OCI-LY3 (cell line): ENCODE results near the gene PCNX2.
"Not testable (repeated sequence)": the region's sequence is repeated elsewhere in the genome, so short reads cannot be mapped to it uniquely, and the experiment has no call there.

Source experiments
- H2AFZ ChIP-seq: fragments of 200-600, 300-600 bp; shearing (Covaris generic); 2 replicates; pipeline ENCODE4 v1.6.0; 2014; ENCODE audit warnings: antibody characterized with exemption, low read depth, low read length
- H3K27ac ChIP-seq: fragments of 200-600, 300-600 bp; sonication (generic); 2 replicates; pipeline ENCODE4 v1.5.1; 2014; ENCODE audit warnings: mild to moderate bottlenecking, low read length, moderate library complexity, mixed read lengths
- H3K27me3 ChIP-seq: fragments of 200-600, 300-600 bp; sonication (generic); 2 replicates; pipeline ENCODE4 v1.6.1; 2014; ENCODE audit warnings: low read depth, low read length, mixed read lengths
- H3K36me3 ChIP-seq: fragments of 200-600, 300-600 bp; sonication (generic); replicated peaks from 2 replicates; pipeline ENCODE3; 2014; ENCODE audit warnings: low read depth, low read length, mixed read lengths
- H3K4me1 ChIP-seq: fragments of 300-600, 200-600 bp; sonication (generic); 2 replicates; pipeline ENCODE4 v1.6.1; 2014; ENCODE audit warnings: low read length, mixed read lengths
- H3K4me2 ChIP-seq: fragments of 200-600, 300-600 bp; sonication (generic); 2 replicates; pipeline ENCODE4 v1.6.1; 2014; ENCODE audit warnings: low read length, mixed read lengths
- H3K4me3 ChIP-seq: fragments of 300-600, 200-600 bp; sonication (generic); 2 replicates; pipeline ENCODE4 v1.5.1; 2014; ENCODE audit warnings: antibody characterized with exemption, mild to moderate bottlenecking, low read length, moderate library complexity
- H3K79me2 ChIP-seq: fragments of 300-600, 200-600 bp; shearing (Covaris generic); 2 replicates; pipeline ENCODE4 v1.6.1; 2014; ENCODE audit warnings: mild to moderate bottlenecking, low read length, mixed read lengths
- H3K9ac ChIP-seq: fragments of 300-600, 200-600 bp; shearing (Covaris generic); 2 replicates; pipeline ENCODE4 v1.6.0; 2014; ENCODE audit warnings: mild to moderate bottlenecking, low read length, moderate library complexity
- H3K9me3 ChIP-seq: fragments of 200-600, 300-600 bp; shearing (Covaris generic); 2 replicates; pipeline ENCODE4 v1.6.1; 2014; ENCODE audit warnings: low read length, mixed read lengths; ENCODE audit not compliant: insufficient read depth
- H4K20me1 ChIP-seq: fragments of 200-600, 300-600 bp; sonication (generic); 2 replicates; pipeline ENCODE4 v1.6.1; 2016; ENCODE audit warnings: low read length, mixed read lengths; ENCODE audit not compliant: insufficient read depth
- CTCF ChIP-seq: fragments of 200-600, 300-600 bp; sonication (generic); IDR thresholded peaks from 2 replicates; pipeline ENCODE4 v1.5.1; 2014; ENCODE audit warnings: antibody characterized with exemption, low read length, low read depth
- EZH2phosphoT487 ChIP-seq: fragments of 200-600 bp; shearing (Covaris generic); IDR thresholded peaks from 2 replicates; pipeline ENCODE4 v1.6.1; 2018; ENCODE audit warnings: antibody characterized with exemption, mixed run types, low read depth

PCNX2 gene

GRCh38 chr1:233086961-233087881, 208.3 kb downstream of the PCNX2 start:
- H3K9ac ChIP-seq, result no peak overlapping the region
- TF ChIP-seq EZH2phosphoT487, result no peak
- no peak for TF ChIP-seq CTCF
- H3K4me1 ChIP-seq, result peaks cover 14% of the 10 kb centered on the region
- H3K27ac ChIP-seq, result no peak overlapping the region
- H3K4me3 ChIP-seq, result no peak overlapping the region
- H4K20me1 ChIP-seq, result no peaks in the 10 kb centered on the region
- no peaks in the 10 kb centered on the region for H3K9me3 ChIP-seq
- H3K27me3 ChIP-seq, result no peaks in the 10 kb centered on the region
- H2AFZ ChIP-seq, result no peak overlapping the region
- 0 out of 2 replicates have a peak overlapping the region, but pooled peaks have one; percentile 3 for H3K4me2 ChIP-seq
- H3K79me2 ChIP-seq, result no peaks in the 10 kb centered on the region
- no peaks in the 10 kb centered on the region for H3K36me3 ChIP-seq

- Histone ChIP-seq H3K27me3 (no peaks in the 10 kb centered on the region), H3K27ac (no peak overlapping the region), H3K36me3 (no peaks in the 10 kb centered on the region), H2AFZ (no peak overlapping the region), H3K4me1 (peaks cover 14% of the 10 kb centered on the region), H3K9ac (no peak overlapping the region), H3K4me3 (no peak overlapping the region), H3K4me2 (no peak overlapping the region), H3K79me2 (no peaks in the 10 kb centered on the region), H4K20me1 (no peaks in the 10 kb centered on the region), H3K9me3 (no peaks in the 10 kb centered on the region)
- no peak for TF ChIP-seq EZH2phosphoT487
- TF ChIP-seq CTCF, result no peak
Observed at GRCh38 chr1:233085566-233085965, 210.0 kb downstream of the PCNX2 start.

- TF ChIP-seq CTCF (no peak), EZH2phosphoT487 (no peak)
- Histone ChIP-seq H3K36me3 (no peaks in the 10 kb centered on the region), H3K4me3 (no peak overlapping the region), H3K9ac (no peak overlapping the region), H2AFZ (no peak overlapping the region), H3K4me1 (peaks cover 14% of the 10 kb centered on the region), H3K9me3 (no peaks in the 10 kb centered on the region), H4K20me1 (no peaks in the 10 kb centered on the region), H3K4me2 (no peak overlapping the region), H3K79me2 (no peaks in the 10 kb centered on the region), H3K27ac (no peak overlapping the region), H3K27me3 (no peaks in the 10 kb centered on the region)
Observed at GRCh38 chr1:233082778-233083550, 212.6 kb downstream of the PCNX2 start.

- no peaks in the 10 kb centered on the region for H3K9me3 ChIP-seq
- no peak overlapping the region for H3K9ac ChIP-seq
- H4K20me1 ChIP-seq, result no peaks in the 10 kb centered on the region
- TF ChIP-seq CTCF (no peak), EZH2phosphoT487 (no peak)
- H3K4me3 ChIP-seq, result no peak overlapping the region
- peaks cover 8% of the 10 kb centered on the region for H3K4me1 ChIP-seq
- no peaks in the 10 kb centered on the region for H3K79me2 ChIP-seq
- no peak overlapping the region for H2AFZ ChIP-seq
- no peaks in the 10 kb centered on the region for H3K36me3 ChIP-seq
- H3K4me2 ChIP-seq, result no peak overlapping the region
- no peak overlapping the region for H3K27ac ChIP-seq
- H3K27me3 ChIP-seq, result no peaks in the 10 kb centered on the region
Observed at GRCh38 chr1:233081735-233082134, 213.8 kb downstream of the PCNX2 start.

GRCh38 chr1:233080827-233081226, 214.7 kb downstream of the PCNX2 start:
- H3K27me3 ChIP-seq, H2AFZ ChIP-seq: not testable (repeated sequence)

More at GRCh38 chr1:233080827-233081226, 214.7 kb downstream of the PCNX2 start:
- H3K27ac ChIP-seq, H3K4me3 ChIP-seq, H3K4me1 ChIP-seq, H3K36me3 ChIP-seq, H3K4me2 ChIP-seq, H4K20me1 ChIP-seq, H3K9ac ChIP-seq, H3K9me3 ChIP-seq, H3K79me2 ChIP-seq: not testable (repeated sequence)
